Renal cortex interstitium (tissue), 15 donors: ENCODE results near the gene RNF222. TPM values are rescaled to one million over a fixed set of nuclear protein-coding genes. Genes with fewer than 3 reads are reported as not detected.

Experiments
- DNase-seq, 11 donors: peaks; one replicate each; pipeline ENCODE4 v3.0.0-alpha.2; 2013; ENCODE audit warnings: low read depth in 9 of 11, low spot score in 4 of 11; ENCODE audit errors: extremely low read depth in 1 of 11
- long read RNA-seq, 16 experiments: transcript quantifications; one replicate each; lab custom pipeline, GENCODE V29; 2026
- polyA plus RNA-seq, 3 donors: library from polyadenylated mRNA; unstranded; fragments of 120-200 nt; gene quantifications; one replicate each; pipeline ENCODE4 v1.2.1, GENCODE V29; 2013; ENCODE audit not compliant: insufficient read length in 3 of 3

The RNF222 gene
- under 1 TPM in 2 of 3 donors, not detected in 1; 0.07 to 0.20 TPM for polyA plus RNA-seq
- long read RNA-seq, donor 1, result 0 reads
- long read RNA-seq, donor 2, partial matches to known transcripts, result 0 of 1 reads
- long read RNA-seq, donor 2, other reads (novel, unspliced or antisense), result 0 of 1 reads
- long read RNA-seq, donor 3, result 0 reads
- long read RNA-seq, donor 4, result 0 reads
- long read RNA-seq, donor 5, result 0 reads
- long read RNA-seq, donor 6, partial matches to known transcripts, result 0 of 1 reads
- long read RNA-seq, donor 6, other reads (novel, unspliced or antisense), result 0 of 1 reads
- long read RNA-seq, donor 7, result 0 reads
- long read RNA-seq, donor 8, result 0 reads
- long read RNA-seq, donor 9, result 0 reads
- long read RNA-seq, donor 10, result 0 reads
- long read RNA-seq, donor 11, result 0 reads
- long read RNA-seq, donor 12, result 0 reads
- long read RNA-seq, donor 13, result 0 reads
- long read RNA-seq, donor 14, result 0 reads
- long read RNA-seq, donor 15, result 0 reads
- long read RNA-seq, donor 16, partial matches to known transcripts, result 0 of 2 reads
- long read RNA-seq, donor 16, other reads (novel, unspliced or antisense), result 0 of 2 reads

- no peak for DNase-seq
Measured at GRCh38 chr17:8397636-8398035, at the start of gene RNF222. RNF222 (minus strand) TSS chr17:8397827; CDS start chr17:8393461, 4,366 bp downstream.

- no peak for DNase-seq
Measured at GRCh38 chr17:8445536-8445935, 47.9 kb upstream of the RNF222 start.

- DNase-seq, result no peak
Measured at GRCh38 chr17:8444494-8444893, 46.9 kb upstream of the RNF222 start.

GRCh38 chr17:8443756-8444155 lies 46.1 kb upstream of the RNF222 start:
- DNase-seq, result no peak

- DNase-seq, result no peak
Measured at GRCh38 chr17:8442310-8442709, 44.7 kb upstream of the RNF222 start.

GRCh38 chr17:8441690-8442089 lies 44.1 kb upstream of the RNF222 start:
- DNase-seq, result no peak

GRCh38 chr17:8439681-8440080 lies 42.1 kb upstream of the RNF222 start:
- no peak for DNase-seq

- no peak for DNase-seq
Measured at GRCh38 chr17:8438441-8438840, 40.8 kb upstream of the RNF222 start.

- DNase-seq, result peak in 5 of 11 donors; percentile 2 to 16 (median 11)
Measured at GRCh38 chr17:8436844-8437171, 39.2 kb upstream of the RNF222 start.

- peak in 10 of 11 donors; percentile 34 to 70 (median 54) for DNase-seq
Measured at GRCh38 chr17:8436169-8436843, 38.7 kb upstream of the RNF222 start.

GRCh38 chr17:8435245-8436168 lies 37.9 kb upstream of the RNF222 start, which contains the start of gene NDEL1:
NDEL1 (plus strand) TSS chr17:8435884; CDS start chr17:8444272, 8,388 bp downstream.
- DNase-seq, result peak; percentile 88 to 98 (median 96)

- no peak for DNase-seq
Measured at GRCh38 chr17:8430966-8431365, 33.3 kb upstream of the RNF222 start.

- no peak for DNase-seq
Measured at GRCh38 chr17:8426802-8427201, 29.2 kb upstream of the RNF222 start.

GRCh38 chr17:8426094-8426720 lies 28.6 kb upstream of the RNF222 start:
- no peak for DNase-seq

GRCh38 chr17:8421571-8421970 lies 23.9 kb upstream of the RNF222 start:
- DNase-seq, result no peak

GRCh38 chr17:8420041-8420934 lies 22.7 kb upstream of the RNF222 start:
- DNase-seq, result peak in 9 of 11 donors; percentile 42 to 70 (median 55)

GRCh38 chr17:8419305-8419704 lies 21.7 kb upstream of the RNF222 start:
- DNase-seq, result no peak

- no peak for DNase-seq
Measured at GRCh38 chr17:8418471-8418870, 20.8 kb upstream of the RNF222 start.
